HEK293T (cell line): ENCODE data around the gene HCK.
A peak's percentile ranks its signal among the peaks of the same experiment; 100 is the strongest.

ENCODE experiments used
- CTCF ChIA-PET: fragments of 350-600 bp; formaldehyde crosslinking; extraction: SDS; loops from one replicate; lab custom pipeline; 2021; ENCODE audit warnings: antibody characterized with exemption, inconsistent platforms; lab: Yijun Ruan, JAX
- POLR2A ChIA-PET: fragments of 350-600 bp; formaldehyde crosslinking; extraction: SDS; loops from one replicate; lab custom pipeline; 2020; ENCODE audit warnings: antibody characterized with exemption, inconsistent platforms; lab: Yijun Ruan, JAX
- DNase-seq: peaks from one replicate; pipeline ENCODE4 v3.0.0; 2012; ENCODE audit warnings: mixed read lengths; ENCODE audit errors: extremely low spot score
- ARNT ChIP-seq: fragments of 450-650 bp; IDR thresholded peaks from 2 replicates; pipeline ENCODE4 v1.6.1; 2017; ENCODE audit warnings: mild to moderate bottlenecking
- BHLHE40 ChIP-seq: fragments of 450-650 bp; IDR thresholded peaks from 2 replicates; pipeline ENCODE4 v1.6.1; 2016; ENCODE audit warnings: mild to moderate bottlenecking, moderate library complexity, borderline replicate concordance
- CTBP1 ChIP-seq: fragments of 450-650 bp; IDR thresholded peaks from 2 replicates; pipeline ENCODE4 v1.6.1; 2016; ENCODE audit warnings: borderline replicate concordance
- ELF4 ChIP-seq: fragments of 450-650 bp; IDR thresholded peaks from 2 replicates; pipeline ENCODE4 v1.6.1; 2017; ENCODE audit warnings: antibody characterized with exemption
- FOXA1 ChIP-seq: fragments of 450-650 bp; IDR thresholded peaks from 2 replicates; pipeline ENCODE4 v1.6.1; 2016; ENCODE audit warnings: mild to moderate bottlenecking
- FOXK2 ChIP-seq: fragments of 450-650 bp; IDR thresholded peaks from 2 replicates; pipeline ENCODE4 v1.6.1; 2016; ENCODE audit warnings: mild to moderate bottlenecking
- FOXM1 ChIP-seq: fragments of 450-650 bp; IDR thresholded peaks from 2 replicates; pipeline ENCODE4 v1.6.1; 2017; ENCODE audit warnings: mild to moderate bottlenecking, borderline replicate concordance
- HDGF ChIP-seq: fragments of 450-650 bp; IDR thresholded peaks from 2 replicates; pipeline ENCODE4 v1.6.1; 2017; ENCODE audit warnings: antibody characterized with exemption, borderline replicate concordance
- L3MBTL2 ChIP-seq: fragments of 450-650 bp; conservative IDR thresholded peaks from 2 replicates; pipeline ENCODE4 v1.6.1; 2016; ENCODE audit warnings: mild to moderate bottlenecking
- LEF1 ChIP-seq: fragments of 450-650 bp; IDR thresholded peaks from 2 replicates; pipeline ENCODE4 v1.6.1; 2017; ENCODE audit warnings: mild to moderate bottlenecking, borderline replicate concordance
- NFRKB ChIP-seq: fragments of 450-650 bp; IDR thresholded peaks from 2 replicates; pipeline ENCODE4 v1.6.1; 2016; ENCODE audit warnings: mild to moderate bottlenecking, moderate library complexity
- PKNOX1 ChIP-seq: fragments of 450-650 bp; IDR thresholded peaks from 2 replicates; pipeline ENCODE4 v1.6.1; 2016
- SP1 ChIP-seq: fragments of 450-650 bp; IDR thresholded peaks from 2 replicates; pipeline ENCODE4 v1.6.1; 2017
- SUZ12 ChIP-seq: fragments of 450-650 bp; IDR thresholded peaks from 2 replicates; pipeline ENCODE4 v1.6.1; 2016; ENCODE audit warnings: mild to moderate bottlenecking
- TARDBP ChIP-seq: fragments of 450-650 bp; IDR thresholded peaks from 2 replicates; pipeline ENCODE4 v1.6.1; 2016
- ZNF384 ChIP-seq: fragments of 450-650 bp; IDR thresholded peaks from 2 replicates; pipeline ENCODE4 v1.6.1; 2016

HCK gene

GRCh38 chr20:32052090-32052777 lies at the start of gene HCK:
Gene HCK (plus strand): TSS chr20:32052242.
- TF ChIP-seq ZNF384 (no peak), SP1 (no peak), LEF1 (no peak), L3MBTL2 (no peak), SUZ12 (no peak), ARNT (no peak), HDGF (no peak), BHLHE40 (no peak), ELF4 (no peak), FOXM1 (no peak), FOXA1 (no peak), NFRKB (no peak), FOXK2 (no peak), PKNOX1 (no peak), TARDBP (no peak)
- ChIA-PET CTCF (no interaction called here), POLR2A (no interaction called here)
- no peak for DNase-seq

GRCh38 chr20:32003325-32003724 lies 48.7 kb upstream of the HCK start:
- CTCF ChIA-PET, result no interaction called here
- TF ChIP-seq ARNT, result no peak
- peak; percentile 78 for TF ChIP-seq PKNOX1
- POLR2A ChIA-PET, result no interaction called here
- no peak for DNase-seq

- POLR2A ChIA-PET, result no interaction called here
- CTCF ChIA-PET, result no interaction called here
- no peak for DNase-seq
- no peak for TF ChIP-seq TARDBP
- TF ChIP-seq ARNT, result no peak
- TF ChIP-seq SUZ12, result no peak
- TF ChIP-seq ZNF384, result no peak
- TF ChIP-seq PKNOX1, result no peak
- TF ChIP-seq LEF1, result no peak
- no peak for TF ChIP-seq FOXK2
- no peak for TF ChIP-seq FOXM1
- TF ChIP-seq BHLHE40, result no peak
- no peak for TF ChIP-seq L3MBTL2
- no peak for TF ChIP-seq HDGF
- TF ChIP-seq CTBP1, result no peak
- no peak for TF ChIP-seq NFRKB
- TF ChIP-seq ELF4, result no peak
- no peak for TF ChIP-seq FOXA1
- no peak for TF ChIP-seq SP1
Observed at GRCh38 chr20:32004963-32005362, 47.1 kb upstream of the HCK start.

DNA sequence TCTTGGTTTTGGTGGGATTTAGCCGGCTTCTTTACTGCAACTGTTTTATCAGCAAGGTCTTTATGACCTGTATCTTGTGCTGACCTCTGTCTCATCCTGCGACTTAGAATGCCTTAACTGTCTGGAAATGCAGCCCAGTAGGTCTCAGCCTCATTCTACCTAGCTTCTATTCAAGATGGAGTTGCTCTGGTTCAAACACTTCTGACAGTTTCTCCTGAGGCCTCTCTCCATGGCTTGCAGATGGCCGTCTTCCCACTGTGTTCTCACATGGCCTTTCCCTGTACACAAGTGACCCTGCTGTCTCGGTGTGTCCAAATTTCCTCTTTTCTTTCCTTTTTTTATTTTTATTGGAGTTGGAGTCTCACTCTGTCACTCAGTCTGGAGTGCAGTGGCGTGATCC lies 46.0 kb upstream of the HCK start:
- ChIA-PET CTCF (no interaction called here), POLR2A (no interaction called here)
- no peak for DNase-seq
- TF ChIP-seq L3MBTL2, result no peak
- no peak for TF ChIP-seq SUZ12
- TF ChIP-seq FOXK2, result no peak
- no peak for TF ChIP-seq LEF1
- no peak for TF ChIP-seq ELF4
- TF ChIP-seq FOXA1, result no peak
- no peak for TF ChIP-seq SP1
- TF ChIP-seq NFRKB, result no peak
- TF ChIP-seq CTBP1, result no peak
- TF ChIP-seq BHLHE40, result no peak
- TF ChIP-seq FOXM1, result no peak

GRCh38 chr20:32006841-32007786 lies 44.9 kb upstream of the HCK start:
- POLR2A ChIA-PET, result no interaction called here

More at GRCh38 chr20:32006841-32007786, 44.9 kb upstream of the HCK start:
- TF ChIP-seq PKNOX1, result peak; percentile 67; the same call in 1 of the 2 replicates
- TF ChIP-seq FOXK2, result no peak
- no peak for TF ChIP-seq ELF4
- CTCF ChIA-PET, result interaction anchor here (0.6 to 1.5 kb wide), 3 partner anchors 13 to 84 kb away, joined by 3 to 4 read pairs (median 3); no protein-coding TSS in a partner anchor
- DNase-seq, result no peak
